ENCODE data around the gene PCDHGA5. TPM values are rescaled to one million over a fixed set of nuclear protein-coding genes. Genes with fewer than 3 reads are reported as not detected.
"Not testable (repeated sequence)": the region's sequence is repeated elsewhere in the genome, so short reads cannot be mapped to it uniquely, and the experiment has no call there.

PCDHGA5 gene
- total and polyA plus RNA-seq, 5 experiments from 2014 or later: 0.13 to 0.30 TPM; not detected in 3

- POLR2A ChIA-PET: interaction anchor here (0.6 kb wide), 1 partner anchor 47 kb away, joined by 3 read pairs; no protein-coding TSS in a partner anchor
- not testable (repeated sequence) for H3K4me1 Mint-ChIP-seq, H3K4me3 Mint-ChIP-seq, ATAC-seq, H3K27ac Mint-ChIP-seq, DNase-seq
- peaks cover 6 to 88% (median 38%) of the 10 kb centered on the region in 9 donors for H3K9me3 Mint-ChIP-seq
- H3K27me3 Mint-ChIP-seq: peaks cover 20 to 67% (median 54%) of the 10 kb centered on the region in 5 donors
- H3K36me3 Mint-ChIP-seq: peaks cover 11 to 64% (median 37%) of the 10 kb centered on the region in 3 donors
Measured at GRCh38 chr5:141375444-141376155, 11.6 kb downstream of the PCDHGA5 start.

- Mint-ChIP-seq H3K27me3 (peaks cover 35 to 77% (median 63%) of the 10 kb centered on the region in 5 donors), H3K9me3 (peaks cover 10 to 89% (median 48%) of the 10 kb centered on the region in 9 donors), H3K27ac (no peak within 1 kb of the TSS), H3K4me3 (peak within 1 kb of the TSS; percentile 48 to 78 (median 72)), H3K36me3 (peaks cover 14 to 72% (median 37%) of the 10 kb centered on the region in 3 donors), H3K4me1 (peaks cover 0 to 2% (median 0%) of the 10 kb centered on the region in 4 donors)
- ATAC-seq: peak in 1 of 2 donors; percentile 55
- POLR2A ChIA-PET: no interaction called here
- DNase-seq: no peak
Measured at GRCh38 chr5:141382469-141383294, 18.7 kb downstream of the PCDHGA5 start, which contains the start of gene PCDHGA7. PCDHGA7 (plus strand) TSS chr5:141382742; CDS start chr5:141382900, 158 bp downstream.

GRCh38 chr5:141383345-141383744, 19.4 kb downstream of the PCDHGA5 start:
- peaks cover 37 to 80% (median 66%) of the 10 kb centered on the region in 5 donors for H3K27me3 Mint-ChIP-seq
- peaks cover 0 to 2% (median 0%) of the 10 kb centered on the region in 4 donors for H3K4me1 Mint-ChIP-seq
- no peak overlapping the region for H3K27ac Mint-ChIP-seq
- ATAC-seq (no peak), DNase-seq (no peak)
- H3K9me3 Mint-ChIP-seq: peaks cover 13 to 87% (median 49%) of the 10 kb centered on the region in 9 donors
- H3K36me3 Mint-ChIP-seq: peaks cover 16 to 71% (median 39%) of the 10 kb centered on the region in 3 donors
- POLR2A ChIA-PET: no interaction called here
- H3K4me3 Mint-ChIP-seq: peak overlapping the region in 4 of 10 donors; percentile 7 to 76 (median 48)

GRCh38 chr5:141384471-141385267, 20.7 kb downstream of the PCDHGA5 start:
- ATAC-seq (no peak), DNase-seq (no peak)
- Mint-ChIP-seq H3K27ac (no peak overlapping the region), H3K27me3 (peaks cover 43 to 84% (median 74%) of the 10 kb centered on the region in 5 donors), H3K36me3 (peaks cover 18 to 69% (median 39%) of the 10 kb centered on the region in 3 donors), H3K4me1 (peaks cover 0 to 2% (median 0%) of the 10 kb centered on the region in 4 donors), H3K4me3 (no peak overlapping the region), H3K9me3 (peaks cover 21 to 90% (median 51%) of the 10 kb centered on the region in 9 donors)
- POLR2A ChIA-PET: no interaction called here

- Mint-ChIP-seq H3K4me3 (peak within 1 kb of the TSS; percentile 14 to 72 (median 42)), H3K27me3 (peaks cover 46 to 89% (median 78%) of the 10 kb centered on the region in 5 donors), H3K9me3 (peaks cover 14 to 88% (median 50%) of the 10 kb centered on the region in 9 donors), H3K27ac (peak within 1 kb of the TSS in 1 of 10 donors; percentile 53), H3K36me3 (peaks cover 23 to 61% (median 36%) of the 10 kb centered on the region in 3 donors)
- H3K4me1 Mint-ChIP-seq, POLR2A ChIA-PET, DNase-seq: not testable (repeated sequence)
- peak; percentile 68 to 78 for ATAC-seq
Measured at GRCh38 chr5:141387557-141388311, 23.8 kb downstream of the PCDHGA5 start, which contains the start of gene PCDHGB4. PCDHGB4 (plus strand) TSS chr5:141387698; CDS start chr5:141387885, 187 bp downstream.

- Mint-ChIP-seq H3K27me3 (peaks cover 40 to 89% (median 75%) of the 10 kb centered on the region in 5 donors), H3K4me3 (peak overlapping the region in 2 of 10 donors; percentile 24 to 29), H3K36me3 (peaks cover 23 to 58% (median 34%) of the 10 kb centered on the region in 3 donors), H3K27ac (peak overlapping the region in 1 of 10 donors; percentile 53), H3K4me1 (peaks cover 0 to 2% (median 1%) of the 10 kb centered on the region in 4 donors), H3K9me3 (peaks cover 14 to 88% (median 51%) of the 10 kb centered on the region in 9 donors)
- ATAC-seq: no peak
- POLR2A ChIA-PET: no interaction called here
- DNase-seq: no peak
Measured at GRCh38 chr5:141388661-141389060, 24.7 kb downstream of the PCDHGA5 start.

- Mint-ChIP-seq H3K27ac (no peak overlapping the region), H3K4me3 (peak overlapping the region in 3 of 10 donors; percentile 29 to 71 (median 49)), H3K27me3 (peaks cover 44 to 92% (median 74%) of the 10 kb centered on the region in 5 donors), H3K36me3 (peaks cover 23 to 57% (median 39%) of the 10 kb centered on the region in 3 donors), H3K9me3 (peaks cover 14 to 87% (median 51%) of the 10 kb centered on the region in 9 donors), H3K4me1 (peaks cover 0 to 2% (median 1%) of the 10 kb centered on the region in 4 donors)
- POLR2A ChIA-PET: no interaction called here
- DNase-seq (no peak), ATAC-seq (no peak)
Measured at GRCh38 chr5:141389153-141390042, 25.4 kb downstream of the PCDHGA5 start.

GRCh38 chr5:141392429-141393198, 28.7 kb downstream of the PCDHGA5 start, which contains the start of gene PCDHGA8:
PCDHGA8 (plus strand) TSS chr5:141392633; CDS start chr5:141392814, 181 bp downstream.
- no peak for ATAC-seq
- POLR2A ChIA-PET: interaction anchor here (0.6 kb wide), 1 partner anchor 497 kb away, joined by 5 read pairs; no protein-coding TSS in a partner anchor
- no peak for DNase-seq
- H3K9me3 Mint-ChIP-seq: peaks cover 0 to 83% (median 38%) of the 10 kb centered on the region in 9 donors
- peak within 1 kb of the TSS in 1 of 10 donors; percentile 67 for H3K27ac Mint-ChIP-seq
- H3K4me1 Mint-ChIP-seq: peaks cover 0 to 2% (median 0%) of the 10 kb centered on the region in 4 donors
- peaks cover 21 to 51% (median 35%) of the 10 kb centered on the region in 3 donors for H3K36me3 Mint-ChIP-seq
- H3K4me3 Mint-ChIP-seq: peak within 1 kb of the TSS in 1 of 10 donors; percentile 52
- peaks cover 41 to 87% (median 68%) of the 10 kb centered on the region in 5 donors for H3K27me3 Mint-ChIP-seq

- POLR2A ChIA-PET: interaction anchor here (0.6 kb wide), 1 partner anchor 496 kb away, joined by 5 read pairs; no protein-coding TSS in a partner anchor
- DNase-seq (no peak), ATAC-seq (no peak)
- peaks cover 20 to 50% (median 35%) of the 10 kb centered on the region in 3 donors for H3K36me3 Mint-ChIP-seq
- H3K27ac Mint-ChIP-seq: no peak overlapping the region
- peaks cover 39 to 84% (median 66%) of the 10 kb centered on the region in 5 donors for H3K27me3 Mint-ChIP-seq
- no peak overlapping the region for H3K4me3 Mint-ChIP-seq
- H3K4me1 Mint-ChIP-seq: peaks cover 0 to 2% (median 0%) of the 10 kb centered on the region in 4 donors
- peaks cover 0 to 80% (median 38%) of the 10 kb centered on the region in 9 donors for H3K9me3 Mint-ChIP-seq
Measured at GRCh38 chr5:141393267-141393666, 29.3 kb downstream of the PCDHGA5 start.
